ENCODE measurements around the gene C10orf105.

DNA sequence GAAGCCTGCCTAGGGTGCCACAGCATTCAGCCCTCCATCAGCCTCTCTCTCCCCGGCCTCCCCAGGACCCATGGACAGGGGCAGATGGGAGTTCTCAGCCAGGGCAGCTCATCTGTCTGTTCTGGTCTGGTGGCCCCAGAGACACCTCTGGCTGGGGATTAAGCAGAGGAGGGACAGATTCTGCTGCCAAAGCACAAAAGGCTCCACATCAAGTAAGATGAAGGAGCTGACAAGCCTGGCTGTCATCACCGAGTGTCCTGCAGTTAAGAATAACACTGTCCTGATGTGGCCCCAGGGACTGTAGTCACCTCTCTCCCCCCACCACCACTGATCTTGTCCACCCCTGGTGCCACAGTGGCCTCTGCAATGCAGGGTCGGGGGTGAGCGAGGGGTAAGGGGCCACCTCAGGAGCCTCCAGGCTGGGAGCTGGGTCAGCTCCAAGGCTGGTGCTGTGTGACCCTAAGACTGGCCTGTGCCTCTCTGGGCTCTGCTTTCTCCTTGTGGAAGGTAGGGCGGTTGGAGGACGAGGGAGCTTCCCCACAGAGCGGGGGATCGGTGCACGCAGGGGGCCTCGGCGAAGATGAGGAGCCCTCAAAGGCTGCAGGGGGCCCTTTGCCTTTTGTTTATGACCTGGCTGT is 18.7 kb downstream of the C10orf105 start:
- TF ChIP-seq, protein P1, sequence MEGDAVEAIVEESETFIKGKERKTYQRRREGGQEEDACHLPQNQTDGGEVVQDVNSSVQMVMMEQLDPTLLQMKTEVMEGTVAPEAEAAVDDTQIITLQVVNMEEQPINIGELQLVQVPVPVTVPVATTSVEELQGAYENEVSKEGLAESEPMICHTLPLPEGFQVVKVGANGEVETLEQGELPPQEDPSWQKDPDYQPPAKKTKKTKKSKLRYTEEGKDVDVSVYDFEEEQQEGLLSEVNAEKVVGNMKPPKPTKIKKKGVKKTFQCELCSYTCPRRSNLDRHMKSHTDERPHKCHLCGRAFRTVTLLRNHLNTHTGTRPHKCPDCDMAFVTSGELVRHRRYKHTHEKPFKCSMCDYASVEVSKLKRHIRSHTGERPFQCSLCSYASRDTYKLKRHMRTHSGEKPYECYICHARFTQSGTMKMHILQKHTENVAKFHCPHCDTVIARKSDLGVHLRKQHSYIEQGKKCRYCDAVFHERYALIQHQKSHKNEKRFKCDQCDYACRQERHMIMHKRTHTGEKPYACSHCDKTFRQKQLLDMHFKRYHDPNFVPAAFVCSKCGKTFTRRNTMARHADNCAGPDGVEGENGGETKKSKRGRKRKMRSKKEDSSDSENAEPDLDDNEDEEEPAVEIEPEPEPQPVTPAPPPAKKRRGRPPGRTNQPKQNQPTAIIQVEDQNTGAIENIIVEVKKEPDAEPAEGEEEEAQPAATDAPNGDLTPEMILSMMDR (conservative IDR thresholded peaks at IDR 0.05 in 1 of 2, IDR thresholded peaks at IDR 0.05 in 1 of 2; ENCODE audit: low read depth in 1 of 2, low read length in 2 of 2) = no peak
- TF ChIP-seq EZH2 (IDR thresholded peaks at IDR 0.05; ENCODE audit: low read length, missing control alignments) = no peak

Data from fibroblast of lung (primary cell).